CD14-positive monocyte (primary cell): ENCODE measurements around the gene CTDSPL2. TPM values are rescaled to one million over a fixed set of nuclear protein-coding genes. Genes with fewer than 3 reads are reported as not detected.

Experiments
- DNase-seq, 3 donors: peaks; one replicate each; pipeline ENCODE4 v3.0.0-alpha.2; 2011 to 2022
- H2AFZ ChIP-seq: 2 replicates; pipeline ENCODE4 v1.6.0; 2012; ENCODE audit warnings: mild to moderate bottlenecking, low read depth, low read length, inconsistent platforms; ENCODE audit not compliant: insufficient read depth, poor library complexity, severe bottlenecking
- H3K27ac ChIP-seq, 2 donors: 1 replicate in 1 of 2; 2 replicates in 1 of 2; pipeline ENCODE4 v1.5.1; 2012 to 2013; ENCODE audit warnings: low read length in 2 of 2, control low read depth in 1 of 2, inconsistent platforms in 1 of 2, low read depth in 1 of 2, mild to moderate bottlenecking in 1 of 2
- H3K27me3 ChIP-seq, 2 donors: one replicate each; pipeline versions ENCODE4 v1.6.0 to v1.6.1; 2011 to 2013; ENCODE audit warnings: low read length in 2 of 2; ENCODE audit not compliant: control insufficient read depth in 2 of 2, insufficient read depth in 2 of 2
- H3K36me3 ChIP-seq, 2 donors: replicated peaks in 1 of 2; 1 replicate in 1 of 2; 2 replicates in 1 of 2; pipeline versions ENCODE4 v1.5.1 to v1.6.1; 2012 to 2013; ENCODE audit warnings: low read length in 2 of 2, control low read depth in 1 of 2, inconsistent platforms in 1 of 2, mild to moderate bottlenecking in 1 of 2; ENCODE audit not compliant: insufficient read depth in 2 of 2, control insufficient read depth in 1 of 2
- H3K4me1 ChIP-seq, 2 donors: 1 replicate in 1 of 2; 2 replicates in 1 of 2; pipeline versions ENCODE4 v1.5.1 to v1.6.1; 2012 to 2013; ENCODE audit warnings: low read length in 2 of 2, control low read depth in 1 of 2, inconsistent platforms in 1 of 2, mild to moderate bottlenecking in 1 of 2, moderate library complexity in 1 of 2; ENCODE audit not compliant: insufficient read depth in 2 of 2, control insufficient read depth in 1 of 2
- H3K4me2 ChIP-seq: replicated peaks from 2 replicates; pipeline ENCODE3; 2012; ENCODE audit warnings: low read length, moderate library complexity, mild to moderate bottlenecking; ENCODE audit not compliant: poor library complexity, severe bottlenecking; ENCODE audit errors: extremely low read depth
- H3K4me3 ChIP-seq, 3 experiments: fragments of 200-600 bp in 1 of 3; sonication (generic) in 1 of 3; replicated peaks in 1 of 3; 1 replicate in 2 of 3; 2 replicates in 1 of 3; pipeline ENCODE4 v1.5.1; 2011 to 2013; ENCODE audit warnings: low read length in 3 of 3, mild to moderate bottlenecking in 3 of 3, control low read depth in 2 of 3, low read depth in 2 of 3, inconsistent platforms in 1 of 3, moderate library complexity in 1 of 3
- H3K79me2 ChIP-seq: 2 replicates; pipeline ENCODE4 v1.6.0; 2012; ENCODE audit warnings: mild to moderate bottlenecking, control low read depth, inconsistent platforms, low read length, moderate library complexity; ENCODE audit not compliant: insufficient read depth
- H3K9ac ChIP-seq: 2 replicates; pipeline ENCODE4 v1.6.0; 2017; ENCODE audit warnings: low read length, mild to moderate bottlenecking; ENCODE audit not compliant: insufficient read depth, poor library complexity, severe bottlenecking
- H3K9me3 ChIP-seq, 2 donors: replicated peaks in 1 of 2; 1 replicate in 1 of 2; 2 replicates in 1 of 2; pipeline versions ENCODE4 v1.5.1 to v1.6.1; 2012 to 2013; ENCODE audit warnings: low read length in 2 of 2, control low read depth in 1 of 2; ENCODE audit not compliant: control insufficient read depth in 1 of 2, insufficient read depth in 1 of 2
- H4K20me1 ChIP-seq: 2 replicates; pipeline ENCODE4 v1.6.0; 2012; ENCODE audit warnings: mild to moderate bottlenecking, low read length, control low read depth, moderate library complexity; ENCODE audit not compliant: insufficient read depth
- H3K27ac Mint-ChIP-seq, 7 donors: one replicate each; pipeline ENCODE4 v1.8.0; 2020; ENCODE audit warnings: mild to moderate bottlenecking in 7 of 7, mixed read lengths in 7 of 7, moderate library complexity in 6 of 7, inconsistent platforms in 2 of 7
- H3K27me3 Mint-ChIP-seq, 3 donors: one replicate each; pipeline ENCODE4 v1.8.0; 2021 to 2022; ENCODE audit warnings: low read depth in 3 of 3, mild to moderate bottlenecking in 3 of 3, mixed read lengths in 3 of 3, moderate library complexity in 3 of 3, inconsistent platforms in 1 of 3
- H3K36me3 Mint-ChIP-seq, 2 donors: one replicate each; pipeline ENCODE4 v1.8.0; 2020; ENCODE audit warnings: mixed read lengths in 2 of 2, inconsistent platforms in 1 of 2, mild to moderate bottlenecking in 1 of 2
- H3K4me1 Mint-ChIP-seq: one replicate; pipeline ENCODE4 v1.8.0; 2020; ENCODE audit warnings: mild to moderate bottlenecking, mixed read lengths
- H3K4me3 Mint-ChIP-seq, 2 donors: one replicate each; pipeline ENCODE4 v1.8.0; 2020; ENCODE audit warnings: mild to moderate bottlenecking in 2 of 2, mixed read lengths in 2 of 2, moderate library complexity in 1 of 2
- H3K9me3 Mint-ChIP-seq, 7 donors: one replicate each; pipeline ENCODE4 v1.8.0; 2020 to 2022; ENCODE audit warnings: mixed read lengths in 7 of 7, mild to moderate bottlenecking in 6 of 7, moderate library complexity in 6 of 7, inconsistent platforms in 2 of 7
- WGBS: methylation state at CpG from one replicate; pipeline ENCODE4 v1.1.5; 2013; ENCODE audit warnings: missing lambda C conversion rate; ENCODE audit not compliant: insufficient coverage; 5-methylcytosine and 5-hydroxymethylcytosine counted together
- intact Hi-C, 2 donors: fragments of 100-400 bp; cut with micrococcal nuclease; formaldehyde crosslinking; loops; one replicate each; pipeline versions ENCODE4 v1.15.0 to v1.15.1; 2023
- polyA plus RNA-seq, 3 donors: library from polyadenylated mRNA; depleted of rRNA in 1 of 3; unstranded in 2 of 3; stranded (reverse) in 1 of 3; fragments of 300-500 nt in 2 of 3; fragments of >200 nt in 1 of 3; fragmentation: Illumina TruSeq in 2 of 3; gene quantifications; 1 replicate in 2 of 3; 2 replicates in 1 of 3; pipeline ENCODE4 v1.2.3, GENCODE V29; 2012 to 2021
- TF ChIP-seq, protein P1 (sequence below): fragments of 200-600 bp; IDR thresholded peaks from one replicate; pipeline ENCODE4 v1.8.0; 2022; ENCODE audit warnings: antibody characterized with exemption, mild to moderate bottlenecking

Gene CTDSPL2
- polyA plus RNA-seq, 3 donors, result 18.1 to 31.4 (median 24.5) TPM

DNA sequence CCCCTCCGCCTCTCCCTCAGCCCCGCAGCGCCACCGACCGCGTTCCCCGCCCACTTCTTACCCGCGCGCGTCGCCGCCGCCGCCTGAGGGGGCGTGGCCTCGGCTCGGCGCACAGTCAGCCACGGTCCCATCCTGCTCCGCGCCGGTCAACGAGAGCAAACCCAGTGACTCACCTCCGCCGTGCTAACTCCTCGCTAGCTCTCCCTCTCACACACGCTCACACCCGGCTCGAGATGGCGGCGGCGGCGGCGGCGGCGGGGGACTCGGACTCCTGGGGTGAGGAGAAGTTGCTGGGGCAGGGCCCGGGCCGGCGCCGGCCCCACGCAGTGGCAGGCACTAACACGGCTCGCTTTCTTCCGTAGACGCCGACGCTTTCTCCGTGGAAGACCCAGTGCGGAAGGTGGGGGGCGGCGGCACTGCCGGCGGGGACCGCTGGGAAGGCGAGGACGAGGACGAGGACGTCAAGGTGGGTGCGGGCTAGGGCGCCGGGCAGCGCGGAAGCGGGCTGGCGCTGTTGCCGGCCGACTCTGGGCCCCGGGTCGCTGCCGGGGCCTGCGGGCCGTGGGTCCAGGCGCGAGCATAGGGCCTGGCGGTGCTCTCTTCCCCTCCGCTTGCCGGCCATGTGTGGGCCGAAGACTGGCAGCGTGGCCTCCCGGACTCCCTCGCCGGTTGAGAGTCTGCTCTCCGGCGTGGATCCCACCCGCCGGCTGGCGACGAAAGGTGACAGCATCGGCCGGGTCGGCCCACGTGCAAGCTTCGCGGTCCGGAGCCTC, 109.7 kb downstream of the CTDSPL2 start, which contains the start of gene EIF3J:
Gene EIF3J (plus strand): TSS at position 186 of the 773 bp plus-strand sequence. CDS start 48 bp downstream, at position 234.
- Histone ChIP-seq H3K4me3 (peak within 1 kb of the TSS; percentile 86 to 95 (median 90)), H3K27ac (peak within 1 kb of the TSS; percentile 94 to 96), H3K9ac (peak within 1 kb of the TSS; percentile 99), H3K9me3 (no peaks in the 10 kb centered on the region), H2AFZ (peak within 1 kb of the TSS; percentile 93), H4K20me1 (peaks cover 20% of the 10 kb centered on the region), H3K4me1 (peaks cover 12 to 27% of the 10 kb centered on the region in 2 donors), H3K27me3 (no peaks in the 10 kb centered on the region), H3K36me3 (peaks cover 14 to 19% of the 10 kb centered on the region in 2 donors), H3K4me2 (peak within 1 kb of the TSS; percentile 93), H3K79me2 (peaks cover 58% of the 10 kb centered on the region)
- peak within 1 kb of the TSS; percentile 93 to 98 (median 96) for H3K27ac Mint-ChIP-seq
- TF ChIP-seq, protein P1, sequence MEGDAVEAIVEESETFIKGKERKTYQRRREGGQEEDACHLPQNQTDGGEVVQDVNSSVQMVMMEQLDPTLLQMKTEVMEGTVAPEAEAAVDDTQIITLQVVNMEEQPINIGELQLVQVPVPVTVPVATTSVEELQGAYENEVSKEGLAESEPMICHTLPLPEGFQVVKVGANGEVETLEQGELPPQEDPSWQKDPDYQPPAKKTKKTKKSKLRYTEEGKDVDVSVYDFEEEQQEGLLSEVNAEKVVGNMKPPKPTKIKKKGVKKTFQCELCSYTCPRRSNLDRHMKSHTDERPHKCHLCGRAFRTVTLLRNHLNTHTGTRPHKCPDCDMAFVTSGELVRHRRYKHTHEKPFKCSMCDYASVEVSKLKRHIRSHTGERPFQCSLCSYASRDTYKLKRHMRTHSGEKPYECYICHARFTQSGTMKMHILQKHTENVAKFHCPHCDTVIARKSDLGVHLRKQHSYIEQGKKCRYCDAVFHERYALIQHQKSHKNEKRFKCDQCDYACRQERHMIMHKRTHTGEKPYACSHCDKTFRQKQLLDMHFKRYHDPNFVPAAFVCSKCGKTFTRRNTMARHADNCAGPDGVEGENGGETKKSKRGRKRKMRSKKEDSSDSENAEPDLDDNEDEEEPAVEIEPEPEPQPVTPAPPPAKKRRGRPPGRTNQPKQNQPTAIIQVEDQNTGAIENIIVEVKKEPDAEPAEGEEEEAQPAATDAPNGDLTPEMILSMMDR, result no peak
- intact Hi-C loops, result loop anchor here (5.0 to 10.0 kb wide), 4 partner anchors 110 to 252 kb away; partner anchors contain the start of genes CTDSPL2 (in 1 of the 2), GOLM2 (in 1 of the 2) and SPG11 (in 1 of the 2)
- H3K36me3 Mint-ChIP-seq, result peaks cover 23 to 32% of the 10 kb centered on the region in 2 donors
- no peaks in the 10 kb centered on the region for H3K27me3 Mint-ChIP-seq
- DNase-seq, result peak; percentile 97 to 98 (median 97)
- H3K9me3 Mint-ChIP-seq, result peaks cover 0 to under 1% (median 0%) of the 10 kb centered on the region in 7 donors
- WGBS, result under 1% methylated on average over 88 of the region's 97 CpGs
- peaks cover 32% of the 10 kb centered on the region for H3K4me1 Mint-ChIP-seq
- H3K4me3 Mint-ChIP-seq, result peak within 1 kb of the TSS; percentile 85 to 93

DNA sequence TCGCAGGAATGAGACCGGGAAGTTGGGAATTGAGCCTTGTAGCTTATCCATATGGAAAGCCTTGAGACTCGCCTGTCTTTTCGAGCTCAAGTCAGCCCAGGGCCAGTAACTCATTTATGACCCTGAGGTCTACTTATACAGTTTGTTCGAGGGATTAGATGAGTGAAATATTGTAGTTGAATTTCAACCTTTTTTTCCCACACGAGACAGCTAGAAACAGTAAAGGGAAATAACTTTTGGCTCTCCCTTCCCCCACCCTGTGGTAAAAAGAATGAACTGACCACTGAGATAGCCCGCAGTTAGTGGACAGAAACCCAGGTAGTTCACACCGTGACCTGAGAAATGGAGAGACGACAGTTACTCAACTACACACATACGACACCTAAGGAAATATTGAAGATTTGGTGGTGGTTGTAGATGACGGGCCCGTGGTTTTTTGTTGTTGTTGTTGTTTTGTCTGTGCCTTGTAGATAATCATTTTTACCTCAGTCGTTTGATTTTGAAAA, 110.4 kb downstream of the CTDSPL2 start:
- peaks cover 64% of the 10 kb centered on the region for H3K79me2 ChIP-seq
- peak overlapping the region; percentile 93 for H3K4me2 ChIP-seq
- H3K27ac Mint-ChIP-seq, result peak overlapping the region; percentile 92 to 98 (median 96)
- H3K36me3 Mint-ChIP-seq, result peaks cover 23 to 32% of the 10 kb centered on the region in 2 donors
- H3K27ac ChIP-seq, result peak overlapping the region; percentile 94 to 96
- H2AFZ ChIP-seq, result peak overlapping the region; percentile 65
- TF ChIP-seq, protein P1, result peak; percentile 11
- no peaks in the 10 kb centered on the region for H3K27me3 ChIP-seq
- H3K9ac ChIP-seq, result peak overlapping the region; percentile 99
- peak; percentile 25 to 53 (median 47) for DNase-seq
- H3K27me3 Mint-ChIP-seq, result no peaks in the 10 kb centered on the region
- peak overlapping the region; percentile 61 to 90 (median 85) for H3K4me3 ChIP-seq
- intact Hi-C loops, result loop anchor here (5.0 to 10.0 kb wide), 4 partner anchors 110 to 253 kb away; partner anchors contain the start of genes CTDSPL2 (in 1 of the 2), GOLM2 (in 1 of the 2) and SPG11 (in 1 of the 2)
- H3K9me3 Mint-ChIP-seq, result no peaks in the 10 kb centered on the region
- peaks cover 14 to 20% of the 10 kb centered on the region in 2 donors for H3K36me3 ChIP-seq
- peak overlapping the region; percentile 85 to 91 for H3K4me3 Mint-ChIP-seq
- peaks cover 12 to 27% of the 10 kb centered on the region in 2 donors for H3K4me1 ChIP-seq
- WGBS, result 0% methylated on average over 2 of the region's 13 CpGs
- H4K20me1 ChIP-seq, result peaks cover 26% of the 10 kb centered on the region
- H3K4me1 Mint-ChIP-seq, result peaks cover 33% of the 10 kb centered on the region
- H3K9me3 ChIP-seq, result no peaks in the 10 kb centered on the region
